Stimulated activated CD8-positive, alpha-beta memory T cell treated with anti-CD3 and anti-CD28 coated beads, Interleukin-12 subunit alpha, Interleukin-12 subunit beta, amount 100 ng/mL, for 24 hours (primary cell): Measurements from ENCODE around the gene AQP6.
"Not testable (repeated sequence)": the region's sequence is repeated elsewhere in the genome, so short reads cannot be mapped to it uniquely, and the experiment has no call there.

Source experiments
- DNase-seq: peaks from one replicate; pipeline ENCODE4 v3.0.0-alpha.2; 2020; ENCODE audit errors: extremely low read depth

The AQP6 gene

DNA sequence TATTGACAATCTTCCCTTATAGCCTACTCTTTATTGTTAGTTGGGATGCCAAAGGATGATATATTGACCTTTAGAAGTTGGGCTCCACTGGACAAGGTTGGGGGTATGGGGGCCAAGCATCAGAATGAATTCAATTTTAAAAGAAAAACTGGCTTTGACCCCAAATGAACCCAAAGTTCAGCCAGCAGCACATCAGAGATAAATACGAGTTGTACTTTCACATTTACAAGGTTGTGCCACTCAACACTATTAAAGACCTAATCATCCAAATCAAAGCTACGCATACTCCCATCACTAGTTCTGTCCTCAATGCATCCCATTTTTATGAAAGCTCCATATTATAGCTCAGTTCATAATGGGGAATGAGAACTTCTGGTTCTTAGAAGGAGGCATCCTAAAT lies 16.7 kb downstream of the AQP6 start:
- DNase-seq, result not testable (repeated sequence)

DNA sequence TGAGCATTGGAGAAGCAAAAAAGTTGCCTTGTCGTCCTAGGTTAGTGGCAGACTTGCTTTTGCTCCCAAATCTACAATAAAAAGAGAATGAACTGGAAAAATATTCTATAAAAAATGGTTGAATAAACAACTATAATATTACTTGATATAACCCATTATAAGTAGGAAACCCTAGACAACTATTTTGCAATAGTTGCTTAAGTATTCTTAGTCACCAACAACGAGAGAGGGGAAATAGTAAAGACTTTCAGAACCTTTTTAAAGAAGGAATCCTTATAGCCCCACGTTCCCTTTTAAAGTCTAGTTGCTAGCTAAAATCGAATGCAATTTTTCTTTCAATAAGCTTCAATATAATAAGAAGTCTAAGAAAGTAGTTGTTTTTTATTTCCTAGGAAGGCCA lies 17.5 kb downstream of the AQP6 start:
- no peak for DNase-seq

DNA sequence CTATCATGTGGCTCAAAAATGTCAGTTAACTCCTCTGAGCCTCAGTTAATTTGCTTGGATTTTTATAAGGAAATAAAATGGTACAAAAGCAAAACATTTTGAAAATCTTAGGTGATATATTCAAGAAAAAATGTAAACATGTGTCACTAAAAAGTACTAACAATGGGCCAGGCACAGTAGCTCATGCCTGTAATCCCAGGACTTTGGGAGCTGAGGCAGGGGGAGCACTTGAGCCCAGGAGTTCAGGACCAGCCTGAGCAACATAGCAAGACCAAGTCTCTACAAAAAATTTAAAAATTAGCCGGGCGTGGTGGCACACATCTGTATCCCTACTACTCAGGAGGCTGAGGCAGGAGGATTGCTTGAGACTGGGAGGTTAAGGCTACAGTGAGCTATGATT lies 25.7 kb downstream of the AQP6 start:
- no peak for DNase-seq

DNA sequence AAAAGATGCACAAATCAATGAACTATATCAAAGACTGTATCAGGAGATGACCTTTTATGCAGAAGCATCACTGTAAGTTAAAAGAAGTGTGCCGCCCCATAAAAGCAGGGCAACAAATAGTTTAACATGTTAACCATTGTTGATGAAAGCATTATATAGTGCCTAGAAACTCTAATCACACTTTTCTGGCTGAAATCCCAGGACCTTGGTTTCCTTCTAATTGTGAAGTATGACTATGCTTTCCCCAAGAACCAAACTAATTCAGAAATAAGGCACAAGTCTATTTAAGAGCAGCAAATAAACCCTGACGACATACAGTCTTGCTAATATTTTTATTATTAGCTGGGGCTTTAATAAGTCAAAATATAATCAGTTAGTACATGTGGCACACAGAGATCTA lies 30.8 kb downstream of the AQP6 start:
- DNase-seq, result no peak

DNA sequence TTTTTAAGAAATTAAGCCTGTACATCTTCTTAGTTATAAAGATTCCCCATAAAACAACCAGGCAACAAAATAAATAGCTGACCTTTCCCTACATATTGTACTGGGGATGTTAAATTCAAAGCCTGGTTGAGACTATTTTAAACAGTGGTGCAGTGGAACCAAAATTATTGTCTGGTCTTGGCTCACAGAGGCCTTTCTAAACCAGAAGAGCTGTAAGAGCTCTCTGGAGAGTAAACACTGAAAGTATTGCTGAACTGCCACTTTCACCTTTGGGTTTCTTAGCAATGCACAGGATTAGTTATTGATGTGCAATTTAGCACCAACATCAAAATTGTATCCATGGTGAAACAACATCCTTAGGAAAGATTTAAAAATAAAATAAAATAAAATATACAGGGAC lies 31.9 kb downstream of the AQP6 start:
- no peak for DNase-seq

DNA sequence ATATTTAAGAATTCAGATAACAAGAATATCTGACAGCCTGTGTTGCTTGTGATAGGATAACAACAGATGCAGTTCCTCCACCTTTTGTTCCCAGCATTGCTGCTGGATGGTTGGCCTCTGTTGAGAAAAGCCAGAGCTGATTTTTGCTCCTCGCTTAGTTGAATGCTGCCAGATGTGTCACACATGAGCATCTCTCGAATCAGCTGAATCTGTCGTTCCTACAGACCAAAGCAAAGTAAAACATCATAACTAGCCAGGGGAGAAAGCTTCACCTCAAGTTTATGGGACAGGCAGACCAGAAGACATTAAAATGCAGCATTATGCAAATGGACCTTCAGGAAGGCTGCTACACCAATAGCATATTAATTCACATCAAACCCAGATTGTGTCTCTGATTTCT lies 32.4 kb downstream of the AQP6 start:
- no peak for DNase-seq

DNA sequence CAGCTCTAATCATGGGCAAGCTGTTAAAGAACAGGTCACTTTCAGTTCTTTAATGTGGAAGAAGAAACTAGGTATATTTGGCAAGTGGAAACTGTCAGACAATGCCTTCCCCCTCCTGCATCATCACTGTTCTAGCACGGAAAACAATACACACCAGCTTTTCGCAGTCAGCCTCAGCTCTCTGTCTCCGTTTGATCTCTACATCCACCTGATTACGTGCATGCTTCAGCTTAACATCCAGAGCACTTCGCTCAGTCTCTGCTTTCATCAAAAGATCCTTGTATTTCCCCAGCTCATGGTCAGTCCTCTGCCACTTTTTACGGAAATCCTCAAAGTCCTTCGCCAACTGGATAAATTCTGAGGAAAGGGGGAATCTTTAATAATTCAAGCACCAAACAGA lies 33.5 kb downstream of the AQP6 start:
- no peak for DNase-seq

DNA sequence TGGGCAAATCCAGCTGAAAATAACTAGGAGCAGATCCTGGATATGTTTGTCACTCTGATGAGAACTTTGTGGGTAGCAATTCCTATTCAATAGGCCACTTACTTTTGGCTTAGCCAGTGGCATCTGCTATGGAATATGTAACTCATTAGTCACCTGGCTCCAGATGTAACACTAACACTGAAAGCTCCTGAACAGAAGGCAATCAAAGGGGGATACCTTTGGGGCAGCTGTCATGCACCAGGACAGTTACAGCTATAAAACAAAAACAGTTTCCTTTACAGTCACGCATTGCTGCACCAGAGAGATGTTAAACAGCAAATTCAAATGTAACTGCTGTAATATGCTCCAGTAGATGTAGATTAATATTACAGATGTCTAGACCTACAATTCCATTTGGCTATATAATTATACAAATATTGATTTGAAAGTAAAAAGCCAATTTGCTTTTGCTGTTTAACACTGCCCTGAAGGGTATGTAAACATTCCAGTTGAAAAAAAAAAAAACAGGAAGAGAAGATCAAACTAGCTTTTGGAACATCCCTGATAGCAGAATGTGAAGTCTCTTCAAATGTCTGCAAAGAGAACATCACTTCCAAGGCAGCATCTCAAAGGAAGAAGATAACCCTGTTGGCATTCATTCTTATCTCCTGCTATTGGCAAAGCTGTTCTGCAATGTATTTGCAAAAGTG lies 34.2 kb downstream of the AQP6 start:
- DNase-seq, result no peak

DNA sequence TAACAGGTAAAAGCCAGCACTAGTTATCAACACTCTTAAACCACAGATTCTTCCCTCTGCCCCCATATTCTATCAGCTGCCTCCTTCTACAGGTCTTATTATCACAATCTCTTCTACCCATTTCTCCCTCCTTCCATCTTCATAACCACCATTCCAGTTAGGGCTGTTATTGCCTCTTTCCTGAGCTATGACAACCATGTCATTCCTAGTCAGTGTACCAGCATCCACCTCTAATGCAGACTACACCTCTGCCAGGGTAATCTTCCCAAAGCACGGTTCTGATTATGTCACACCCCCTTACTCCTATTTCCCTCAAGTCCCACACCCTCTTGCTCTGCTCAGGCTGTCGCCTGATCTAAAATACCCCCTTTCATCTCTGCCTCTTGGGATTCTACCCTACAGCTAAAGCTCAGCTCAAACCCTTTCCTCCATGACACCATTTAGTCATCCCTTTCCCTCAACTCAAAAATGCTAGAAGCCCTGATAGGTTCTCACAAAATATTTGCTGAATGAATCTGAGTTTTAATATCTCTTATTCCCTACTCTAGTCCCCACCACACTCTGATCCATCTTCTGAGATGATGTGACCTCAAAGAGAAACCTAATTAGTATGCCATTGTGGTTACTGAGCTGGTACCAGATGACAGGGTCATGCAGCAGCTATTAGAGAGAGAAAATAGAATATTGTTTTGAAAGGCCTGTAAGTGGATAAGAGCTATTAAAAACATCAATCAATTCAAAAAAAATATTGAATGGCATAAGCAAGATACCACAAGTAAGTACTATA lies 40.8 kb downstream of the AQP6 start:
- no peak for DNase-seq

DNA sequence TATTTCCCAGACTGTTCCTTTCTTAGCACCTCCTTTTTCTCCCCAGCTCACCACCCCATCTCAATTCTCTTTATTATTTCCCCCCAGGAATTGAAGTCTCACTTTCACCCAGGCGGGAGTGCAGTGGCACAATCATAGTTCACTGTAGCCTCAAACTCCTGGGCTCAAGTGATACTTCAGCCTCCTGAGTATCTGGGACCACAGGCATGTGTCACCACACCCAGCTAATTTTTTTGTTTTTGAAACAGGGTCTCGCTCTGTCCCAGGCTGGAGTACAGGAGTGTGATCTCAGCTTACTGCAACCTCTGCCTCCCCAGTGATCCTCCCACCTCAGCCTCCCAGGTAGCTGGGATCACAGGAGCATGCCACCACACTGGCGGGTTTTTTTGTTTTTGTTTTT lies 41.6 kb downstream of the AQP6 start:
- DNase-seq, result no peak

DNA sequence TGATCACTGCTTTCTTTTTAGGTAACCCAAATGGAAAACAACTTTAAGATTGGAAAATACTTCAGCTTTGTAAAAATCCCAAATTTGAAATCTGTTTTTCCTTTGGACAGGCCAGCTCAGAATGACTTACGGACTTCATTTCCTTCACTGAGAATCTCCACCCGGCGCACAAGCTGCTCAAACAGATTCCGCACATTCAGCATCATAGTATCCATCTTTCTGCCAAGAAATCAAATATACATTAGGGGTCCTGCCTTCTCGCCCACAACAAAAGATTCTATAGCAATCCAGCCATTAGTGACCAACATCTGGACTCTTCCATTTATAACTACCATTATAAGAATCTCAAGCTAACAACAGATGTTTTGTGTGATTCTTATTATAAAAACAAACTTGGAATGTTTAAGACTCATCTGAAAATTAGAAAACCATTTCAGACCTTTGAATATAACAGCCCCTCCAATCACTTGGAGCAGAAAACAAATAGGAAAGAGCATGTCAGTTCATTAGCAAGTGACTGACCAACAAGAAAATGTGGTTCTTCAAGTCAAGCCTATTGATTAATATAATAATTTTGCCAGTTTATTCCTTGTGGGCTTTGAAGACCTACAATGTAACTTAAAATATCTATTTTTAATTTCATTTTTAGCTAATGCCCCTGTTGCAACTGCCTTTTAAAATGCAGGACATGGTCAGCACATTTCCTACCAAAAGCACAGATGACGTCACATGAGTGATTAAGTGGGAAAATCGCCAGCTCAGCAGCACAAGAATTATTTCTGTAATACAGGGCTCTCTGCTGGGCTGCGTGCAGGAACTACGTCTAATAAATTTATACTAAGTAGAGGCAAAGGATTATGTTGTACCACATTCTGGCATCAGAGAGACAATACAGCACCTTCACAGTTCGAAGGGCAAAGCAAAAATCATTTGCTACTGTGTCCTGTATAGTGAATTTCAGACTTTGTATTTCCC lies 44.0 kb downstream of the AQP6 start:
- no peak for DNase-seq

DNA sequence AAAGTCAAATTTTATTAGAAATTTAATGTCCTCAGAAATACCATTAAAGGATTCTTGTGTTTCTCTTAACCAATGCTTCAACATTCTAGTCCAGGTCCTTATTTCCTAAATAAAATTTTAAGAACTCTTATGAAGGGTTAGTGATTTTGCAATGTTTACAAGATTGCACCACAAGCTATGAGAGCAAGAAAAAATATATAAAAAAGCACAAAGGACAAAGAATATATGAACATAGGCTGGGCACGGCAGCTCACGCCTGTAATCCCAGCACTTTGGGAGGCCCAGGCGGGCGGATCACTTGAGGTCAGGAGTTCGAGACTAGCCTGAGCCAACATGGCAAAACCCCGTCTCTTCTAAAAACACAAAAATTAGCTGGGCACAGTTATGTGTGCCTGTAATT lies 44.9 kb downstream of the AQP6 start:
- DNase-seq, result no peak

DNA sequence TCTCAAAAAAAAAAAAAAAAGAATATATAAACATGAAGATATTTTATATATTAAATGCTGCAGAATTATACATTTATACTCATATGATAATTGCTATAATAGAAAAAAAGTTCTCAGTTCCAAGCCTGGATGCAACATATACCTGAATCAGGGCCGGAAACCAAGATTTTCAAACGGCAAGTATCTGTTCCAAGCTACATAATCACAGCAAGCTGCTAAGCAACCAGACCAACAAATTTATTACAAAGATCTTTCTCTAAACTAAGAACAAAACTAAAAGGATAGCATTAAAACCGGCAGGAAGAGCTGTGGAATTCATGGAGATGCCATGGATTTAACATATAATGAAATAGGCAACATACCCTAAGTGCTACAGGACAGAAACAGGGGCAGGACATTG lies 45.4 kb downstream of the AQP6 start:
- no peak for DNase-seq

DNA sequence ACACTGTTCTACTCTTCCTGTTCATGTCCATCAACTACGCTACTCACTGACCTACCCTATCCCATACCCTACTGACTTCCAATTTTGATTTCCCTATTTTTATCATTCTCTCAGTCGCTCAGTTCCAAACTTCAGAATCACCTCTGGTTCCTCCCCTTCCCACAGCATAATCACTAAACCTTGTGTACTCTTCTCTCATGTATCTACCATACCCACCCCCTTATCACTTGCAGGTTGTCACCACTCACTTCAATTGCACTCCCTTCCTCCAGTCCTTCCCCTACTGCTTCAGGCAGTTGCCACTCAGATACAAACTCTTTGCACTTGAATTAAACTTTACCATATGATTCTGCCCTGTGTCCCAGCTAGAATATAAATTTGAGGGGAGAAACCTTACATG lies 46.2 kb downstream of the AQP6 start:
- no peak for DNase-seq

DNA sequence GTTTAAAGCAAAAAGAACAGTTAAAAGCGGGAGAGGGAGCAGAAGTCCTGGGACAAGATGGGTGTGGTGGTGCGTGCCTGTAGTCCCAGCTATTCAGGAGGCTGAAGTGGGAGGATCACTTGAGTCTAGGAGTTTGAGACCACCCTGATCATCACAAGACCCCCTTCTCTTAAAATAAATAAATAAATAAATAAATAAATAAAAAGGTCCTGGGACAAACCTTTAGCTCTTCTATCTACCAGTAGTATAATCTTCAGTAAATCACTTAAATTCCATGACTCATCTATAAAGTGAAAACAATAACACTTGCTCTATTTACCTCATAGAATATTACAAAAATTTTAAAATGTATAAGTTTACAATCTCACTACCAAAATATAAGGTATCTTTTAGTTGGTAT lies 46.8 kb downstream of the AQP6 start:
- DNase-seq, result no peak

DNA sequence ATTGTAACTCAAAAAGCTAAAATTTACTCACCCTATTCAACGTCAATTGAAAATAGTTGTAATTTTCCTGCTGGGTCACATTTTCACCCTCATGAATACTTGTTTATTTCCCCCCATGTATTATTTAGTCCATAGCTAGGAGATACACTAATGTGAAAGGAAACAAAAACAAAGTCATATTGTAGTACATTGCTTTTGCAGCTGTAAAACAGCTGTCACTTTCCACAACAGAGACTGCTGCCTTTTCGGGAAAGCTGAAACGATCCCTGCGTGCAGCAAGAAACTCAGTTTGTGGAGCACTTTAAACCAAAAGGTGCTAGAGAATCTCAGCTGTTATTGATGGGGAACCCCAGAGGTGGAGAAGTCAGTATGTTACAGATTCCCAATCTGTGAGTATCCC lies 48.3 kb downstream of the AQP6 start:
- DNase-seq, result no peak

DNA sequence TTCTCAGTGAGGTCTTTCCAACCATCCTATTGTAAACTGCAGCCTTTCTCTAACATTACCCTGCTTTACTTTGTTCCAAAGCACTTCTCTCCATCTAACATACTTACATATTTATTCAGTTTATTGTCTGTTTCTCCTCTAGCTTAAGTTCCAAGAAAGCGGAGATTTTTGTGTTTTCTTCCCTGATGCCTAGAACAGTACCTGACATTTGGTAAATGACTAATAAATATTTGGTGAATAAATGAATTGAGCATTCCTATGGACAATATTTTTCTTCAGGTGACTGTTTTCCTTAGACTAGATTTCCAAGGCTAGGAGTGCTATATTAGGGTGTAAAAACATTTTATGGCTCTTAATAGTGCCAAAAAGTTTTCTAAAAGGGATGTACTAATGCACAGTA lies 50.2 kb downstream of the AQP6 start:
- no peak for DNase-seq

DNA sequence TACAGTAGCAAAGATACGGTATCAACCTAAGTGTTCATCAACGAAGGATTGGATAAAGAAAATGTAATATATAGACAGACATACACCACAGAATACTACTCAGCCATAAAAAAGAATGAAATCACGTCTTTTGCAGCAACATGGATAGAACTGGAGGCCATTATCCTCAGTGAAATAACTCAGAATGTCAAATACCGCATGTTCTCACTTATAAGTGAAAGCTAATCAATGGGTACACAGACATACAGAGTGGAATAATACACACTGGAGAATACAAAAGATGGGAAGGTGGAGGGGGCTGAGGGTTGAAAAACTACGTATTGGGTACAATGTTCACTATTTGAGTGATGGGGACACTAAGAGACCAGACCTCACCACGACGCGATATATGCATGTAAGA lies 51.5 kb downstream of the AQP6 start:
- DNase-seq, result no peak

DNA sequence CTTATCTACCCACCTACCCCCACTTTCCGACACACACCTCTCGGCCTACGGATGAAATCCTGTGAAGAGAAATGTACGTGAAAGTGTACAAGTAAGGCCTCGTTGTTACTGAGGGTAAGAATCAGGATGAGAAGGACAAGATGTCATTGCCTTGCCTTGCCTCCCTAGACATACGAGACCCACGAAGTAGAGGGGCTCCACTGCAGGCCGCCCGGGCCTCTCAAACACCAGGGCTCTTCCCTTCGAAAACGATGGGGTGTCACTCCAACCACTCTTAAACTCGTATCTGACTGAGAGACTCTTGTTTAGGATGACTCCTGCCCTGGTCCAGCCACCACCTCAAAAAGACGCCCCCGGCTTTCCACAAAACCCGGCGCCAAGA lies 52.0 kb downstream of the AQP6 start:
- DNase-seq, result no peak

DNA sequence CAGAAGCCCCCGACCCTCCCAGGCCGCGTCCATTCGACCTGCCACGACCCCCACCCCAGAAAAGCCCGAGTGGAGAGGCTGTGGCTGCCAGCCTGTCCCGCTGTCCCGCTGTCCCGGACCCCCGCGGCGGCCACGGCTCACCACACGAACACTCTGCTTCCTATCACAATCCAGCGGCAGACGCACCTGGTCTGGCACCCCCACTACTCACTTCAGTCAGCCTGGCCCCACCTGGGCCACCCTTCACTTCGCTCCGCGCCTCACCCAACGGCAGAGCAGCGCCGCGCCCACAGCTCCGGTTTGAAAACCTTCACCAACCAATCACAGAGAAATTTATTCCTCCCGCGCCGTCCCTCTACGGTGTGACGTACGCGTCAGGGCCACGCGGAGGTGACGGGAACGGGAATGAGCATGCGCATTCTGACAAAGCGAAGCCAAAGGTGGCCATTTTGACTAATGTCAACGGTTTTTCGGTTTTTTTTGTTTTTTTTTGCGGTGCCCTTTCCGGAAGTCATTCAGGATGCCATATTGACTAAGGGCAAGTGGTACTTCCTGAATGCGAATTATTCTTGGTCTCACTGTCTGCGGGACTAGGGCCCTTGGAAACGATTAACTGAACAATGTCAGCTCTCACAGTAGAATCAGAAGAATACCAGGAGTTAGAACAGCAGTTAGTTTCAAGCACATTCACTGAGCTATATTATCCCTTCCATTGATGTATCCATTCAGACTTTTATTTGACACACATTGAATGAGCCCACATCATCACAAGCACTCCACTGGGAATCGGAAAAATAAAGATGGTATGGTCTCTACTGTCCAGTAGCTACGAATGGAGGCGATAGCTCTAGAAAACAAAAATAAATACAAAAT lies 52.7 kb downstream of the AQP6 start, which contains the start of gene RACGAP1:
Gene RACGAP1 (minus strand): TSS at position 308 of the 873 bp plus-strand sequence. CDS start 8,779 bp downstream, outside the sequence.
- peak; percentile 85 for DNase-seq

DNA sequence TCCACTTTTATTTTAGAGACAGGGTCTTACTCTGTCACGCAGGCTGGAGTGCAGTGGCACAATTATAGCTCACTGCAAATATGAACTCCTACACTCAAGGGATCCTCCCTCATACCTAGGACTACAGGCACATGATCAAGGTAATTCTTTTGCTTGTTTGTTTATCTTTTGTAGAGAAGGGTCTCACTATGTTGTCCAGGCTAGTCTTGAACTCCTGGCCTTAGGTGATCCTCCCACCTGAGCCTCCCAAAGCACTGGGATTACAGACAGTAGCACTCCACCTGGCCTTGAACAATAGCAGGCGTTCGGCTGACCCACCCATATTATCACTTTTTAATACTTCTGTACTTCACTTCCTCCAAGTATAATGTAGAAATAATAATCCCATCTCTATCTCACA lies 53.9 kb downstream of the AQP6 start:
- DNase-seq, result no peak
